DMS53 treated with DMSO at 0.1 percent for 48 hours (cell line): ENCODE measurements around the gene MAPK10.
"Not testable (repeated sequence)": the region's sequence is repeated elsewhere in the genome, so short reads cannot be mapped to it uniquely, and the experiment has no call there.

Experiments
- DNase-seq: peaks from one replicate; lab custom pipeline; 2025; ENCODE audit not compliant: unreplicated experiment; lab: John Stamatoyannopoulos, UW

MAPK10 gene

GRCh38 chr4:86117705-86118302 is 242.0 kb downstream of the MAPK10 start:
- no peak for DNase-seq

DNA sequence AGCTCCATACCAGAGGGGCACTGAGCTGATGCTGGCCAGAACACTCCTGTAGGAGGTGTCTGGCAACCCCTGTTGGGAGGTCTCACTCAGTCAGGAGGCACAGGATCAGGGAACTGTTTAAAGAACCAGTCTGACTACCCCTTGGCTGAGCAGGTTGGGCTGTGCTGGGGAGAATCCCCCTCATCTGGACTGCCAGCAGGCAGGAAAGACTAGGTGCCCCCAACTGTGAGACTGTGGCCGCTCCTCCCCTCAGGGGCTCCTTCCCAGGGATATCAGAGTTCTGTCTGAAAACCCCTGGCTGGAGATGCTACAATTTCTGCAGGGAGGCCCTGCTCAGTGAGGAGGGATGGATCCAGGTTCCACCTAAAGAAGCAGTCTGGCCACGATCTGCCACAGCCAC is 245.3 kb downstream of the MAPK10 start:
- no peak for DNase-seq

DNA sequence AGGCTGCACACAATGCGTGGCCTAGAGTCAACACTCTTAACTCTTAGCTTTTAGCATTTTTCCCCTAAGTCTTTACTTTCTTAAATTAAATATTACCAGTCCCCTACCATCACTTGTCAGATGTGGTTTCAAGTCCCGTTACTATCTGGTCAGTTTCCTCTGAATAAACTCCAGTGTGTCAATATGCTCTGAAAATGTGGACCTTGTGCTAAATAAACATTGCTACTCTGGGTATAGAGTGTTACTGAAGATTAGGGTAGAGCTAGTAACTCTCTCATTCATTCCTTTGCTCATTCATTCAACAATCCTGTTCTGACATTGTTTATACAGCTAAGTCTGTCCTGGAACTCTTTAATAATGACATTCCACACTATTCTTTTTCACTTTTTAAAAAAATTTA is 251.0 kb downstream of the MAPK10 start:
- DNase-seq: no peak

- no peak for DNase-seq
These were observed 251.7 kb downstream of the MAPK10 start for GRCh38 chr4:86108137-86108536.

- no peak for DNase-seq
These were observed 252.7 kb downstream of the MAPK10 start for GRCh38 chr4:86107112-86107511.

GRCh38 chr4:86106475-86106874 is 253.4 kb downstream of the MAPK10 start:
- DNase-seq: peak; percentile 9

- DNase-seq: no peak
These were observed 258.0 kb downstream of the MAPK10 start for GRCh38 chr4:86101841-86102240.

DNA sequence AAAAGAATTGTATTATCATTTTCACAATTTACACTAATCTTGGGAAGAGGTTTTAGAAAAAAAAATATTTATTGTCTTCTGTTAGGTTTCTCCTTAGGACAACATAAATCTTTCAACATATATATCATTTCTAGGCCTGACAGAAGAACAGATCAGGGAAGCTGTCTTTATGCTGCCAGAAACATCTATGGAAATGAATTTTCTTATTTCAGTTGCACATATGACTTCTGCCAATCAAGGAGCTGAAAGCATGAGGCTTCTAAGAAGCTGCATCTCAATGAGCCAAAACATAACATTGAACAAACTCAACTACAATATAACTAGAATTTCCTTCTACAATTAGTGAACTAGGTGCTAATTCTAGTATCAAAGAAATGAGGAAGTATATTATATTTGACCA is 258.4 kb downstream of the MAPK10 start:
- no peak for DNase-seq

- no peak for DNase-seq
These were observed 259.2 kb downstream of the MAPK10 start for GRCh38 chr4:86100539-86101215.

DNA sequence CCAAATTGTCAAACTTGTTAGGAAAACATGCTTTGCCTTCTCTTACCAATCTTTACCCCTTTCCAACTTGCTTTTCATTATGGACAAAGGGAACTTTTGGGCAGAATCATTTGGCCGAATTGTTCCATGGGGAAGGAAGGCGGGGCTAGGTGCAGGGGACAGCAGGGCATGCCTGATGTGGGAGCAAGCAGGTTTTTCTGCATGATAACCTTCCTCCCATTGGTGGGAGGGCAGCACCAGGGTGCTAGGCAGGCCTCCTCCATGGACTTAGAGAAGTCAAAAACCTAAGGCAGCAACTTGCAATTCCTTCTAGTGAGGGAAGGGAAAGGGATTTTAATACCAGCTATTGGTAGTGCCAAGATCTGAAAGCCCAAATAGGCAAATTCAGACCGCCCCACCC is 260.5 kb downstream of the MAPK10 start:
- no peak for DNase-seq

DNA sequence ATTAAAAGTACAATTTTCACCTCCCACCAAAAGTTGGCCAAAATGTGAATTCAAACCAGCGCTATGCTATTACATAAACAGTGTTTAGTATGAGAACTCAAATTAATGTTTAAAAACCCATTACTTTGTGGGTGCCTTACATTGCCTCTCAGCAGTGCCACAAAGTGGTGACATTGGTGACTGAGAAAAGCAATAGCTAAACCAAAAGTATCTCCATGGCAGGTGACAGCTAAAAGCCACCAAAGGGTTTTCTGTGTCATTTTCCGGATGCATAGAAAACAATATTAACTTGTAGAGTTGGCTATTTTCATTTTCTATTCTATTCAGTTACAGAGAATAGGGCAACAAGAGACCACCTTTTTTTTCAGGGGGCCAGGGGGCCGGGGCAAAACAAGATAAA is 261.2 kb downstream of the MAPK10 start:
- DNase-seq: no peak

DNA sequence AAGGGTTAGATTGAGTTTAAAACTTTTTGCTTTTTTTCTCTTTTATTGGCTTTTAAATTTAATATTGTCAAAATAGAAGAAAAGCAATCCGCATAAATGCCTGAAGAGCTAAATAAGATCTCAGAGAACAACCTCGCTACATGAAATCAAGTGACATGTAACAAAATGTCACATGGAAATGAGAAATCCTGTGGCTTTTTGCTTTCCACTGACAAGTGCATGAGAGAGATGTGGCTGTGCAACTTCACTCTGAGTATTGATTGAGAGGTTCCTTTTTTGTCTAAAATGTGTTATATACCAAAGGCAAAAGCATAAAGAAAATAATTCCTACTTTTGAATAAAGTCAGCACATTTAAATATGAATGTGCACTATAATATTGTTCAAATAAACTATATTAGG is 263.5 kb downstream of the MAPK10 start:
- no peak for DNase-seq

- no peak for DNase-seq
These were observed 267.2 kb downstream of the MAPK10 start for GRCh38 chr4:86092684-86093083.

- peak; percentile 14 for DNase-seq
These were observed 268.7 kb downstream of the MAPK10 start for GRCh38 chr4:86091201-86091600.

- DNase-seq: no peak
These were observed 270.0 kb downstream of the MAPK10 start for GRCh38 chr4:86089781-86090323.

DNA sequence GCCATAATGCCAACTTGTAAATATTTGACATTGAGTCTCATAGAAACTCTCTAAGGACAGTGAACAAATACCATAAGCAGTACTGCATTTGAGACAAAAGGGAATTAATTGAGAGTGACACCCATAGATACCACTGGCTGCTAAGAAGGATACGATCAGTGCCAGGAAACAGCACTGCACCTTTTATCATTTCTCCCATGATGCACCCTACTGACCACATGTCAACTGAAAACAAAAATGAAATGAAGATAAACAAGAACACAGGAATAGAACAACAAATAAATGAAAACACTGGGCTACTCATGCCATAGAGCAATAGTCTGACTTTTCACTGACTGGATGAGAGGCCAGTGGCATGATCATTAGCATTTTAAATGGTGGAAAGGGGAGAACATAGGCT is 270.8 kb downstream of the MAPK10 start:
- no peak for DNase-seq

- DNase-seq: not testable (repeated sequence)
These were observed 284.1 kb downstream of the MAPK10 start for GRCh38 chr4:86075796-86076195.

DNA sequence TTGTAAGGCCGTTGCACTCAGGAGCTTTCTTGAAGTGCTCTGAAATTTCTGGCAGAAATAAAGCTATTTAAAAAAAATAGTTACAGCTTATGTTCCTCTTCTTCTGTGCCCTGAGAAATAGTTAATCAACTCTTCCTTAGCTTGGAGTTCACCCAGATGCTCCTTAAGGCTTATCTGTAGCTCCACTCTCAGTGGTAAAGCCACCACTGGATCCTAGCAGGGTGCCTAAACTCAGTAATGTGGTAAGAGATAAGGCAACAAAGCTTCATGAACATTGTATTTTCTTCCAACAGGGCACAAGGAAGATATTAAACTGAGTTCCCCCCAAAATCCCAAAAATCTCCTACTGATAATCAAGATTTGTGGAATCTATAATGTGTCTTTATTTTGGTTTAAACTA is 299.5 kb downstream of the MAPK10 start:
- DNase-seq: no peak

DNA sequence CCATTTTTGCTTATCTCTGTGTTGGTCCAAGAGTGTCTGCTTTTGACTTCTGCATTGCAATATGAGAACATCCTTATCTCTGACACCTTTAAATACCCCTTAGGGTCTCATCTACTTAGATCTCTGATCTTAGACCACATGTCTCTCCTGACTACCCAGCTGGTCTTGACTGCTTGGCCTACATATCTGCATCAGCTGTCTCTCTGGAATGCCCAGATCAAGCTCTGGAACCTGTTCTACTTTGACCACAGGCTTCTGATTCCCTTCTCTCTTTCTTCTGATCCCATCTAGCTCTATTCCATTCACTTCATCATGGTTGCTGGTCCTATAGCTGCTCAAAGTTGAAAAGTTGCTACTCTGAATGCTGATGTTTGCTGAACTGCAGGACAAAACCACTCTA is 301.2 kb downstream of the MAPK10 start:
- DNase-seq: no peak

- DNase-seq: no peak
These were observed 304.0 kb downstream of the MAPK10 start for GRCh38 chr4:86055898-86056297.

GRCh38 chr4:86054286-86055032 is 305.4 kb downstream of the MAPK10 start:
- no peak for DNase-seq

DNA sequence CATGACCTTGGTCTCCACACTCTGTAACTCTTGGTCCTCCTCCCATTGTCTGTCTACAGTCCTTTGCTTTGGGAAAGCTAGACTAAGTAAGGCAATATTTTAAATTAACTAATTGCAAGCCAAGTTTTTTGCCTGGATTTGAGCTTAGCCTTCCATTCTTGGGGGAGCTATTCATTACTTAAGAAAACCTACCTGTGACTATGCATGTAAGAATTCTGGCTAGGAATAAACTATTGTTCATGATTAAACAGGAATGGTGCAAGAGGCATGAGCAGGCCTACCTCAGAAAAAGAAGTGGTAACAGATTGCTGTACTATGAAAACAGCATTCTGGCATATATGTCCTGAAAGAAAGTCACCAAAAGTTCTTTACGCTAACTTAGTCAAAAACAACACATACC is 309.4 kb downstream of the MAPK10 start:
- no peak for DNase-seq
